Breast epithelium (tissue), 3 donors: Measurements from ENCODE around the gene EP400.

Experiments
- POLR2A ChIP-seq: fragments of 450-650 bp; IDR thresholded peaks from one replicate; pipeline ENCODE4 v1.6.1; 2016; ENCODE audit warnings: antibody characterized with exemption, mild to moderate bottlenecking, moderate library complexity
- TF ChIP-seq, protein P1 (sequence below), 3 donors: fragments of 450-650 bp; IDR thresholded peaks; one replicate each; pipeline ENCODE4 v1.5.1; 2016 to 2017; ENCODE audit warnings: antibody characterized with exemption in 3 of 3, mild to moderate bottlenecking in 3 of 3, moderate library complexity in 3 of 3

DNA sequence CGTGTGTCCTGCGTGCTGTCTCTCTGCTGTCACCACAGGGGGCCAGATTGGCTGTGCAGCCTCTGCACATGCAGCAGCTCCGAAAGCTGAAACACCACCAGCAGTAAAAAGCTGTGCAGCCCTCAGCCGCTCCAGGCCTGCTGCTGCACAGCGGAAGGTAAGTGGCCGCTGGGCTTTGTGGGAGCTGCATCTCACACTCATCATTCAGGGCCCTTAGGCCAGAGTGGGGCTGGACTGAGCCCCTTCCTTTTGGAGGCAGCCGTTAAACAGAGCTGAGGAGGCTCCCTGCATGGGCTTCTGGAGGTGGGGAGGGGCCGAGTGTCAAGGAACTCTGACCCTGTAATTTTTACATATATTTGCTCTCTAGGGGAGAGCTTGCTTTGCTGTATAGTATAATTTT is 177.3 kb downstream of the EP400 start:
- TF ChIP-seq, protein P1, sequence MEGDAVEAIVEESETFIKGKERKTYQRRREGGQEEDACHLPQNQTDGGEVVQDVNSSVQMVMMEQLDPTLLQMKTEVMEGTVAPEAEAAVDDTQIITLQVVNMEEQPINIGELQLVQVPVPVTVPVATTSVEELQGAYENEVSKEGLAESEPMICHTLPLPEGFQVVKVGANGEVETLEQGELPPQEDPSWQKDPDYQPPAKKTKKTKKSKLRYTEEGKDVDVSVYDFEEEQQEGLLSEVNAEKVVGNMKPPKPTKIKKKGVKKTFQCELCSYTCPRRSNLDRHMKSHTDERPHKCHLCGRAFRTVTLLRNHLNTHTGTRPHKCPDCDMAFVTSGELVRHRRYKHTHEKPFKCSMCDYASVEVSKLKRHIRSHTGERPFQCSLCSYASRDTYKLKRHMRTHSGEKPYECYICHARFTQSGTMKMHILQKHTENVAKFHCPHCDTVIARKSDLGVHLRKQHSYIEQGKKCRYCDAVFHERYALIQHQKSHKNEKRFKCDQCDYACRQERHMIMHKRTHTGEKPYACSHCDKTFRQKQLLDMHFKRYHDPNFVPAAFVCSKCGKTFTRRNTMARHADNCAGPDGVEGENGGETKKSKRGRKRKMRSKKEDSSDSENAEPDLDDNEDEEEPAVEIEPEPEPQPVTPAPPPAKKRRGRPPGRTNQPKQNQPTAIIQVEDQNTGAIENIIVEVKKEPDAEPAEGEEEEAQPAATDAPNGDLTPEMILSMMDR (IDR thresholded peaks at IDR 0.05), result no peak
- TF ChIP-seq POLR2A, result no peak
